Right forelimb (tissue), 1 donor: ENCODE results near the gene RBMS3.
A peak's percentile ranks its signal among the peaks of the same experiment; 100 is the strongest.
"Not testable (repeated sequence)": the region's sequence is repeated elsewhere in the genome, so short reads cannot be mapped to it uniquely, and the experiment has no call there.

Experiments used
- DNase-seq: peaks from one replicate; pipeline ENCODE4 v3.0.0-alpha.2; 2018

RBMS3 gene

DNA sequence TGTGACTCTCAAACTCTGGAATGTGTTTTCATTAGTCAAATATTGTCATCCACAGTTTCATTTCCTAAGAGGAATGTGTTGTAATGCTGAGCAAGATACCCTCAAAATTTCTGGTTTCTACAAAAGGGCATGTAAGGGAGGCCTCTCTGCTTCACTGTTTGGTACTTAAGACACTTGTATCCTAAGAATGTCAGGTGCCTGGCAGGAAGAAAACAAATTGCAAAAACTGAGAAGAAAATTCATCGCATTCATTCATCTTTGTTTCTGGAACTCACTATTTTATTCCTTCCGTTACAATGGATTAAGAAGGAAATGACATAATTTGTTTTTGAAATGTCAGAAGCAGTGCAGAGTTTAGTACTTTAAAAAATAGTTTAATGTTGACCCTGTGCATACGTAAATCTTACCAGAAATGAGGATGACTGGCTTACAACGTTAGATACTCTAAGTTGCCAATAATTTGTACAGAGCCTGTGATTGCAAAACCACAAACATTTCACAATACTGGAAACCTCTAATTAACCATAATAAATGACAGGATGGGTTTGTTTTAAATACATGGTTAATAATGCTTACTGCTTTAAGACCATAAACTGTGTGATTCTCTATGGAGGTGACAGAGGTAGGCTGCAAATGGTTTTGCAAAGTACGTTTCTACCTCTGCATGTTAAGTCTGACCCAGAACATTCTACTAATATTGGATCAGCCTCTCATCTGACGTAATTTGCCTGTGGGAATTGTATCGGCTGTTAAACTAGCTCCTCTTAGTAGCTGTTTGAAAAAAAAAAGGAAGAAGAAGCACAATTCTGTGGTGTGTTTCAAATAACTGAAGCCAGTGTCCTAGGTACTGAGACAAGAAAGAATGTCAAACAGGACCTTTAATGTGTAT is 477.8 kb downstream of the RBMS3 start:
- DNase-seq: no peak

DNA sequence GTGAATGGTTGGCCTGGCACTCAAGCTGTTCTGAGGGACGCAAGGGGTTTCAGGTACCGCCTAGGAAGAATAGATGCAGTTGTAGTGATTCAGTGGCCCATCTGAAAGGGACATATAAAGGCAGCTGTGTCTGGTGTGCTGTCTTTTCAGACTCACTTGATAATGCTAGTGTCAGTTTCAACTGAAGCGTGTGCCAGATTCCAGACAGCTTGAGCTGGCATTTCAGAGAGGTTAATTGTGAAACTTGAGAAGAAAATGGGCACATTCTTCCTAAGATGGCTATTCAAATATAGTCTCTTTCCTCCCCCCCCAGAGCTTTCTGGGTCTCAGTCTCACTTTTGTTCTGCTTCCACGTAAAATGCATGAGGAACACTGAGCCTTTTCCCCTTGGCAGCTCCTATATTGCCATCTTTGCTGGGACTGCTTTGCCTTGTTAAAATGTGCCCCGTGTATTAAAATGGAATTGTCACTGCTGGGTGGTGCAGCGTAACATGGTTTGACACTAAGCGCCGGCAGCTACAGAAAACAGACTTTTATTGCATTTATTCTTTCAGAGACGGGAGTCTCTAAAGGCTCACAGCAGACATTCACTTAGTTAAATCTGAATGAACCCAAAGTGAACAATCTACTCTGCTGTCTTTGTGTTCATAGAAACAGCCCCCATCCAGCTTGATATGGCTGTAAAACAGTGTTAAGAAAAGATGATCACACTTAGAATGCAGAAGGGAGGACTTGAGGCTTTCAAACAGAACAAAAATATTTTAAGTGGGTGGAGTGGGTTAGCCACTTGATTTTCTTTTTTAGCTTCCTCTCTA is 478.7 kb downstream of the RBMS3 start:
- DNase-seq: peak; percentile 56

DNA sequence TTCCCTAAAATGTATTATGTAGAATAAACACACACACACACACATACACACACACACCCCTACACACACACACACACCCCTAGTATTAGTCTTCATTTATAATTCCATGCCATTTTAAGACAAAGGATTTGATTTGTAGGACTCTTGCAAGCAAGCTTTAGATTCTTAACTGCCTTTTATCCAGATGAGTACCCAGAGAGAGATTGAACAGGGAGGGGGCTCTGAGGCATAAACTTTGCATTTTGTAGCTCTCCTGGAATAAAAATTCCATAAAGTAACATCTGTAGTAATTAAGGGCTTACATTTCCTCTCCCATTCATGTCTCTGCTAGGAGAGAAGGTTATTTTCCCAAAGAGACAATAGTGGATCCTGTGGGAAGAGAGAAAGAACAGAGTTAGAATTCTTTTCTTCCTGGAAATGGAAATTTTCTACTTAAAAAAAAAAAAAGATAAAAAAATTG is 479.4 kb downstream of the RBMS3 start:
- DNase-seq: no peak

DNA sequence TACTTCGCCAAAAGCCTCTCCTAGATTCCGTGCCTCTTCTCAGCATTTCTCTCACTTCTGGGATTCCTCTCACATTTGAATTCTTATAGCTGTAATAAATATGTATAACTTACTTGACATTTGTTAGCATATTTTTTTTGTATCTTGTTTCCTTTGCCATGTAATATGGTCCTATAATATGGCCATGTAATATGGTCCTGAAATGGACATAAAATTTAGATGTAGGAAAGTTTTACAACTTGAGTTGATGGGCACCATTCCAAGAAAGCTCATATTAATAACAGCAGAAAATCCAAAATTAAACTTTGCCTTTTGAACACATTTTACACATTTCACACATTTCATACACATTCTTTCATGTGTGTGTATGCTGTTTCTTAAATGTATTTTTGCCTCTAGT is 480.6 kb downstream of the RBMS3 start:
- DNase-seq: no peak

DNA sequence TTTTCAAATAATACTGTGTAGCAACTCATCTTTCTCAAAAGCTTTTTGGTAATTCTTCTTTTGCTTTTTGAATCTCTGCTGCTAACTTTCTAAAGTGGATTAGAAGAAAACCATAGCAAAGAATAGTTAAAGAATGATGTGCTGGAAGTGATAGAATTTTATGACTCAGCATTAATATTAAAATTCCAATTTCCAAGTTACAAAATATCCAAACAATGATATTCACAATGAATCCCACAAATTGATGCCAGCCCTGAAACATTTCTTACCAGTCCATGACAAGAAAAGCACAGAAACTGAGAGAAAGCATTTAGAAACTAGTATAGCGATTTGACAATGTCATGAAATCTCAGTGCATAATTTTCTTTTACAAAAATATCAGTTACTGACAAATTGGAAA is 482.2 kb downstream of the RBMS3 start:
- DNase-seq: no peak

DNA sequence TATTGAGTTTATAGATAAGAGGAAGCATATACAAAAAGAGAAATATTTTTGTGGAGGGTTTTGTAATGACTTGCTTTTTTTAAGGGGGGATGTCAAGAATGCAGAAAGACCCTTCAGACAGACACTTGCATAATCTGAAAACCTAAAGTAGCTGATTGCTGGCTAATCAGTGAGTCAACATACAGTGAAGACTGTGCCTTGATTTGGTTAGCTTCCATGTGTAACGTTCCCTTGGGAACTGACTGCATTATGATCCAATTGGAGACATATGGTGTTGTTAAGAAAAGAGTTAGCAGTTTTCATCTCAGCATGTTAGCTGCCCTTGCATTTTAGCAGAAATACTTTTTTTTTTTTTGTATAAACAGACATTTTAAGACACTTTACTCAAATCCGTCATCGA is 483.2 kb downstream of the RBMS3 start:
- DNase-seq: no peak

DNA sequence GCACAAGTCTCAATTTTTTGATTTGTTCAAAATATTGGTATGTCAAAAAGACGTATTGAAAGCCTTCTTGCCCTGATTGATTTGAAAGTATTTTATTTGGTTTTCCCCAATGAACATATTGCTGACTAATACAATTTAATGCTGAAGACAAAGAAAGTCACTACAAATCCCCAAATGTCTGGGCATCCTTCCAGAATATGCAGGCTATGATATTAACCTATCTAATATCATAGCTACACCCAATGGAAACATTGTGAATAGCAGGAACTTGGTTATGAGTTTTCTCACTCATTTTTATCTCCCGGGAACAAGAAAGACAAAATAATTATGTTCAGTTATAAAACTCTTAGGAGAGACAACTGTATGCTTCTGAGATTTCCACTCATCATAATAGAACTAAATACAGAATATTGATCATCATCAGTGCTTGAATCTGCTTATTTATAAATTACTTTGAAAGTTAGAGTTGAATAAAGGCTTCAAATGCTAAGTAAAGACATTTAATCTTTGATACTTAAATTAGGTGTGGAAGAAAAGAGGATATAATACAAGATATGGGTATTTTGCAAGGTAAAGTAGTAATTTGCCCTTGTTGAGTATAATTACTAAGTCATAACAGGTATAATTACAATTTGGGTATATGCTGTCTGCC is 483.9 kb downstream of the RBMS3 start:
- no peak for DNase-seq

DNA sequence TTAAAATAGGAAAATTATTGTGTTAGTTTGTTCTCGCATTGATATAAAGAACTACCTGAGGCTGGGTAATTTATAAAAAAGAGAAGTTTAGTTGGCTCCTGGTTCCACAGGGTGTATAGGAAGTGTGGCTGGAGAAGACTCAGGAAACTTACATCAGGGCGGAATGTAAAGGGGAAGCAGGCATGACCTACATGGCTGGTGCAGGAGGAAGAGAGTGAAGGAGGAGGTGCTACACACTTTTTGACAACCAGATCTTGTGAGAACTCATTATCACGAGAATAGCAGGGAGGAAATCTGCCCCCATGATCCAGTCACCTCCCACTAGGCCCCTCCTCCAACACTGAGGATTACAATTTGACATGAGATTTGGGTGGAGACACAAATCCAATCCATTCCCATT is 490.7 kb downstream of the RBMS3 start:
- no peak for DNase-seq

DNA sequence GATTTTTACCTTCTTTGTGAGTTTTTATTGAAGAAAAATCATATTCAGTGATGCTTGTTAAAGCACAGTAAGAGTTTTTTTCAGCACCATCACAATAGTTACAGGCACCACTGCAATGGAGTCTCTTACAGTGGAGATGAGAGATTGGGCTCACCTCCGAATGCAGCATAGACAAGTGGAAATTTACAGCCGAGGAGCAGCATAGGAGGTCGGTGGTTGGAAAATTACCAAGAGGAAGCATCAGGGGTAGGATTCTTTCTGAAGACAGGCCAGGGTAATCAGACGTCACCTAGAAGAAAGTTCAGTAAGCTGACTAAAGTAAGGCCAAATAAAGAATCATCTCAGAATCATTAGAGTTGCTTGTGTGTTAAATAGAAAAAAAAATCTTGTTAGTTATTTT is 491.6 kb downstream of the RBMS3 start:
- DNase-seq: no peak

DNA sequence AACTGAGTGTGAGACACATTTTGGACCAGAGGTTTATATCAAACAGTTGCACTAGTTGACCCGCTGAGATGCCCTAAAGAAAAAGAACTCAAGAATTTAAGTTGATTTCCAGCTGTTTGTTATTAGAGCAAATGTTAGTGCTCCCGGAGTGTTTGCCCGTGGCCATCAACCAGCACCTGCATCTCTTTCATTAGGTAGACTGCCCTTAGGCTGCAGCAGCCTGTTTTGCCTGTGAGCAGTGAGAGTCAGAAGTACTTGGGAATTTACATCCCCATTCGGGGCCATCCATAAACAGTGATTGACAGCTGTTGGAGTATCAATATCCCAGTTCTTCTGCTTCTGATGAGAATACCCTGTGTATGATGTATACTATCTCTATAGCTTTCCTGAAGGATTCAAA is 492.6 kb downstream of the RBMS3 start:
- DNase-seq: no peak

DNA sequence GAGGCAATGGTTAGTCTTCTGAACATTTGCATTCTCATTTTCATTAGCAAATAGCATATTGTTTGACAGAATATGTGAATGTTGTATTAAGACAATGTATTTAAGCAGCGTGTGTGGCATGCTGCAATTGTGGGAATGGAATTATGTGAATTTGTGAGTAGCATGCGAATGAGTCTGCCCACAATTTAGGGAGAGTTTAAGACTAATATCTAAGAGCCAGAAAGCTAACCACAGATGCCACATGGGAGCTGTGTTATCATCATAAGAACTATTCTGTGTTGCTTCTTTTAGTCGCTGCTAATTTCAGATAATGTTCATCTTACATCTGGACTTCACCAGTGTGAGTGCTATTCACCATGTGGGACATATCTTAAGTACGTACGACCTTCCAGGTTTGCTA is 494.5 kb downstream of the RBMS3 start:
- DNase-seq: no peak

DNA sequence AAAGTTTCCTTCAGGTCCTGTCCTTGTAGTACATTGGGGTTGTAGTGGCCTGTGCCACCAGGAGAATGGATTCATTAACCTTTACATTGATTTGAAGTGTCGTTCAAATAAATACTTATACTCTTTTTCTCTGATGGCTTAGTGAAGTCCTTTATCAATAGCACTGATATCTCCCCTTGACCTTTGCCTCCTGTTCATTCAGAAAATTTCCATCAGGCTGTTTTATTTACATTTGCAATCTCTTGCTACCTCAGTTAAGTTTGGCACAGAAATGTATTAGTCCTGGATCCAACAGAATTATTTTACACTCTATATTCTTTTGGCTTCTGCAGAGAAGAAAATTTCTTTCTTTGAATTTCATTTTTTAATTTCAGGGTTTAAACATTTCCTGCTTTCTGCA is 497.0 kb downstream of the RBMS3 start:
- no peak for DNase-seq

DNA sequence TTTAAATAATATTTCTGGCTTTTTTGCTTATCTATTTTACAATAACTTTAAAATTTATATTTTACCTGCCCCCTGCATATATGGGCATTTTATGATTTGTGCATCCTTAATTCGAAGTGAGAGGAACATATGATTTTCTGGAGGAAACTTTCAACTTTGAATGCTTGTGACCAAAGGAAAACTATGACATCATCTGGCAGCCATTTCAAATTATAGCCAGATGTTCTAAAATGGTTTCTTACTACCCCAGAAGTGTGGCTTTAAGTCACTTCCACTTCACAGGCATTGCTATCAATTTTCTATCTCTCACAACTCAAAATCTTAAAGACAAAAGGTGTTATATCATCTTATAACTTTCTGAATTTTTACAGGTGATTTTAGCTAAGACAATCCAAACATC is 508.8 kb downstream of the RBMS3 start:
- no peak for DNase-seq

DNA sequence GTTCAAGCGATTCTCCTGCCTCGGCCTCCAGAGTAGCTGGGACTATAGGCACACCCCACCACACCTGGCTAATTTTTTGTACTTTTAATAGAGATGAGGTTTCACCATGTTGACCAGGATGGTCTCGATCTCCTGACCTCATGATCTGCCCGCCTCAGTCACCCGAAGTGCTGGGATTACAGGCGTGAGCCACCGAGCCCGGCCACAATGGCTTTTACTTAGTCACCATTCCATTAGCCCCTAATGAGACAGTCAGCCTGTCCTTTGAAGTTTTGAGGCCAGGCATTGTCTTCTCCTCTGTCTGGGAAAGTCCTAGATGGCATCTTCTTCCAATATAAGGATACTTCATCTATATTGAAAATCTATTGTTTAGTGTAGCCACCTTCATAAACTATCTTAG is 515.9 kb downstream of the RBMS3 start:
- no peak for DNase-seq

DNA sequence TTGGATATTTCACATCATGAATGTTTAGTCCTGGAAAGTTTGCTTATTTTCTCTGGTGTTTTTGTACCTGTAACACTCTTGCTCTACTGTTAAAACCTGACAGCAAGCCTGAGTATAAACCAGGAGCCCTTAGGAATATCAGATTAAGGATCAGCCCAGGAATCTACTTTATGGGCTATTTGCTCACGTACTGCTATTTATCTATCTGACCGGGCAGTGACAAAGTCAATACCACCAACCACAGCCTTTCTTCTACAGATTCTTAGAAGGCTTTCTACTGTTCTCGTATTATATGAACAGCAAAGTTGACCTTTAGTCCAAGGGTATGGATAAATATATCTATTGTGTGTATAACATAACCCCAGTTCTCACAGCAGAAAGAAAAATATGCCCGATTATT is 521.2 kb downstream of the RBMS3 start:
- no peak for DNase-seq

DNA sequence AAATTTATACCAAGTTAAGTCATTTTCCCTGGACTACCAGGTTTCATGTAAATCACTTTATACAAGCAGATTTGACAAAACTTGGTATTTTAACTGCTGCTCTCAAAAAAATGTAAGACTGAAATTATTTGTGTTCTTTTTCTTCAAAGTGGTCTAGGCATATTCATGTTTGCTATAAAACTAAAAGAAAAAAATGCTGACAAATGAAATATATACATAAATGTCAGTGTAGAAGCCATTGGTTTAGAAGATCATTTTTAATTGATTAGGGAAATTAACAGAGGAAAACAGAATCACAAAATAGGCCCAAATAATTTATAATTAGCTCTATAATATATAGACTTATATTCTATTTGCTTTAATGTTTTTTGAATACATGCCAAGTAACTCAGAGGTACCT is 523.2 kb downstream of the RBMS3 start:
- no peak for DNase-seq

DNA sequence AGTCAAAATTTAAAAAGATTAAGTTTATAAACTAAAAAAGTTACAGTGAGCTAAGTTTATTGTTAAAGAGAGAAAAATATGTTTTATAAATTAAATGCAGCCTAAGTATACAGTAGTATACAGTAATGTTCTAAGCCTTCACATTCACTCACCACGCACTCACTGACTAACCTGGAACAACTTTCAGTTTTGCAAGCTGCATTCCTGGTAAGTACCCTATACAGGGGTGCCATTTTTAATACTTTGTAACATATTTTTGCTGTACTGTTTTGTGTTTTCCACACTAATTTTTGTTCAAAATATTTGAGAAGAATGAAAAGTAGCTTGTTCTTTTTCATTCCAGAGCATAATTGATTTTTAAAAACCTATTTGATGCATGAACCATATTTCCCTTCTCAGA is 524.9 kb downstream of the RBMS3 start:
- DNase-seq: no peak

DNA sequence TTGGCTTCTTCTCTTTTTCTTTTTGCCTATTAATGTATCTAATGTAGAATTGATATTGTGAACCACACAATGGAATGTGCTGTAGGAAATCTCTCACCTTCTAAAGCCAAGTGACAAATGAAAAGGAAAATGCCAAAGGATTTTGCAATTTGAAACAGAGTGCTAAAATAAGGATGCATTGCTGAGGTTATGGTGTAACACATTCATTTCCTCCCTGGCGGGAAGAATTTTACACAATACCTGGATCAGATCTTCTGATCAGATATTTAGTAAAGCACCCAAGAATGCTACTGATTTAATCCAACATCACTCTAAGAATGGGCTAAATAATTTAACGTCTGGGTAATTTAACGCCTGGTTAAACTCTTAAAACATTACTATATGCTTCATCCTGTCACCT is 527.5 kb downstream of the RBMS3 start:
- DNase-seq: not testable (repeated sequence)

DNA sequence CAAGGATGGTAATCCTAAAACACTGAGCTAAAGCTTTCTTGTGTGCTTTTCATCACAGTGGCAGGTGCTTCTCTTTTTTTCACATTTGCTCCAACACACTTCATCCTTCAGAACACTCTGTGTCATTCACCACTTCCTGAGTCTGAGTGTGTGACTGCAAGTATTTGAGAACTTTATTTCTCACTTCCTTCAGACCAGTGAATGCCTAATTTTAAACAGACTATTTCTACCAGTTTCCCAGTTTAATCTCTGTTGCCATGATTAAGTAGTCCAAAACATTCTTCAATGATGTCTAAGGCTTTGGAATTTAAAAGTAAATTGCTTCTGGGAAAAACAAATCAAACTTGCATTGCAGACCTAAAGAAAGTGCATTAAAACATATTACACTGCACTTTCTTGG is 541.2 kb downstream of the RBMS3 start:
- DNase-seq: no peak

DNA sequence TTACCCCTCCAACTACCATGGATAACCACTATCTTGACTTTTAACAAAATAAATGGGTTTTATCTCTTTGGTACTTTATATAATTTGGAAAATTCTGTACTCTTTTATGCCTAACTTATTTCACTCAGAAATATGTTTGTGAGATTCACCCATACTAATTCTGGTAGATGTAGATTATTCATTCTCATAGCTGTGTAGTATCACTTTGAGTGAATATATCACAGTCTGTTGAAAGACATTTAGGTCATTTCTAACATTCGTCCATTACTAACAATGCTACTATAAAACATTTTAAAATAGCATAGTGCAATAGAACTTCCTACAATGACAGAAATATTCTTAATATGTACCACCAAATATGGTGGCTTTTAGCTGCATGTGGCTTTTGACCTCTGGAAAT is 542.4 kb downstream of the RBMS3 start:
- DNase-seq: no peak

DNA sequence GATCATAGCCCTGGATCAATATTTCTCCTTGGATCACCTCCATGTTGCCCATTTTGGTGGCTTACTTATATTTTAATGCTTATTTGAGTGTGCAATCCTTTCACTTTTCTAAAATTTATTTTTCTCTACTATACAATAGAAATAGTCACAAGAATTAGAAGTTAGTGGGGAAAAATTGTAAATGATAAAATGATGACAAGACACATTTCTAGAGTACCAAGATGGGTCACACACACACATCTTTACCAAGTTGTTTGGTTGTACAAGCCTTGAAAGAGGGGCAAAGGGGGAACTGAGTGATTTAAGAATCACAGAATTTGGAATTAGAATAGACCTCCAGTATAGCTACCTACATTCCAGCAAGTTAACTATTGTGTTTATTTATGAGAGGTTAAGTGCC is 545.8 kb downstream of the RBMS3 start:
- no peak for DNase-seq

DNA sequence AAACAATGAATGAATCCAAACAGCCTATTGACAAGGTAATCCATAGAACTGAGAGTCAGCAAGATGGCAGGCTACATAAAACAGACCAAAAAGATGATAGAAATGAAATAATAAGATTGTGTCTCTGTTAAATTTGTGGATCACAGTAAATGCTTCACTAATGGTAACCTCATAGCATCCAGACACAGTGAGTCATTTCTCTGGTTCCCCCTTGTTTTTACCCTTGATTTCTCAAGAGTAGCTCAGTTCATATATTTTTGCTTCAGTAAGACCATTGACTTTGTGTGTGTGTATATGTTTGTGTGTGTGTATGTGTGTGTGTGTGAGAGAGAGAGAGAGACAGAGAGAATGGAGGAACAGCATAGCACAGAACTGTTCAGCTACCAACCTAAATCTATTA is 546.9 kb downstream of the RBMS3 start:
- no peak for DNase-seq

DNA sequence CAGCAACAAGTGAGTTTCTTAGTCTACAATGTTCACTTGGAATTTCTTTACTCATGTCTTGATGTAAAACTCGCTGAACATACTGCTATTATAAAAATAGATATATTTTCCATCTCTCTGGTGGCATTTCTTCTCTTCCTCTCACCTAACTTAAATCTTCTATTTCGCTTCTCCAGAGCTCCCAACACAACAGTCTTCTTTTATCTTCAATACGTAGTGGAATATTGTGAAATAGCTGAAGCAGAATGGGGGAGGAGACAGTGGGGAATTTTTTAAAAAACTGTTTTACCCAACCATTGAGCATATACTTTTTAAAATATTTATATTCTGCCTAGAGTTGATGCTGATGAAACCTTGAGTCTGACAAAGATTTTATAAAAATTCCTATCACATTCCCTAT is 548.5 kb downstream of the RBMS3 start:
- no peak for DNase-seq

DNA sequence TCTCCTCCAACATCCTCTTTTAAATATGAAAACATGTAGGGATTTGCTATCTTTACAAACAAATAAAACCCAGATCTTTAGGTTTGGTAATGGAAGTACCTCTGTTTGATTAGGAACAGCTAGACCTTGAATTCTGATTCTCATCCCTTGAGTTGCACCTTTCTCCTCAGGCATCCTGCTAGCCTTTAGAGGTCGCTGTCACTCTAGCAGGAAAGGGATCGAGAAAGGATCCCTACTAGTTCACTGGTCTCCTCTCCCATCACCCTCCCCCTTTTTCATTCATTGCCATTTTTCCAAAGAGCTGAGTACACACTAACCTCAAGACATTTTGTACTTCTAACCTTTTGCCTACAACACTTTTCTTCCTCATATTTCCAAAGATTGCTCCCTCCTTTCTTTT is 569.8 kb downstream of the RBMS3 start:
- no peak for DNase-seq
